ENCODE measurements around the gene MED13L. TPM values are rescaled to one million over a fixed set of nuclear protein-coding genes. Genes with fewer than 3 reads are reported as not detected.

MED13L gene
- total RNA-seq, 1 donor from 2014 or later = 83.0 TPM

DNA sequence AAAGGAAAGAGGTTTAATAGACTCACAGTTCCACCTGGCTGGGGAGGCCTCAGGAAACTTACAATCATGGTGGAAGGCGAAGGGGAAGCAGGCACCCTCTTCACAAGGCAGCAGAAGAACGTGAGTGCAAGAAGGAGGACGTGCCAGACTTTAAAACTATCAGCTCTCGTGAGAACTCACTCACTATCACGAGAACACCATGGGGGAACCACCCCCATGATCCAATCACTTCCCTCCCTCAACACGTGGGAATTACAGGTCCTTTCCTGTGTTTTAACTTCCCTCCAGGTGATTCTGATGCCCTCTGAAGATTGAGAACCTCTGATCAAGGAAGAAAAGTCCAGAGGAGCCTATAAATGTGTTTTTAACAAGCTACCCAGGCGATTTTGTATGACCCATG is 358.7 kb downstream of the MED13L start:
- DNase-seq (ENCODE audit: low read depth) = no peak

DNA sequence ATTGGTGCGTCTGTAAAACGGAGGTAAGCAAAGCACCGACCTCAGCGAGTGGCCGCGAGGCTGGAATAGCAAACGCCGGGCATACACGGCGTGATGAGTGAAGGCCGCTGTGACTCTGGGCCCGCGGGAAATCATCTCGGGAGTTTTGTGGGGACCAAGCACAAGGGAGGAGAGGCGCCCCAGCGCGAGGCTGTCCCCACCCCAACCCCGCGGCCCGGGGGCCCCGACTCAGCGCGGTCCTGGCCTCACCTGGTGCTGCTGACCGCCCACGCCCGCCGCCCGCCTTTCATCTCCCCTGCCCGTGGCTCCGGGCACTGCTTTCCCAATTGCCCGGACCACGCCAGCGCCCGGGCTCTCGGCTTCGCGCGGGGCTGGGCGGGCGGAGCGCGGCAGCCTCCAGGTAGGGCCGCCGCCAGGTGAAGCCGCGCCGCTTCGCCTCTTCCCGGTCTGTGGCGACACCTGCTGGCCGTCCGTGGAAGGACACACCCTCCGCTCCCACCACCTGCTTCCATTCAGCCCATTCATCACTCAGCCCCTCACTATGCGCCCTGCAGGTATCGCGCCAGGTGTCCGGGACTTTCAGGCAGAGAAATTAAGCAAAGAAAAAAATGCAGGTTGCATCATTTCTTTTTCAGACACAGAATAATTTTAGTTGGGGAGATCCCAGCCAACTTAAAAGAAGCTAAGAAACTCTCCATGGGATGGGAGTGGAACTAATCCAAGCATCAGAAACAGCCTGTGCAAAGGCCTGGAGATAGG is 360.4 kb downstream of the MED13L start:
- DNase-seq (ENCODE audit: low read depth) = peak; percentile 21

DNA sequence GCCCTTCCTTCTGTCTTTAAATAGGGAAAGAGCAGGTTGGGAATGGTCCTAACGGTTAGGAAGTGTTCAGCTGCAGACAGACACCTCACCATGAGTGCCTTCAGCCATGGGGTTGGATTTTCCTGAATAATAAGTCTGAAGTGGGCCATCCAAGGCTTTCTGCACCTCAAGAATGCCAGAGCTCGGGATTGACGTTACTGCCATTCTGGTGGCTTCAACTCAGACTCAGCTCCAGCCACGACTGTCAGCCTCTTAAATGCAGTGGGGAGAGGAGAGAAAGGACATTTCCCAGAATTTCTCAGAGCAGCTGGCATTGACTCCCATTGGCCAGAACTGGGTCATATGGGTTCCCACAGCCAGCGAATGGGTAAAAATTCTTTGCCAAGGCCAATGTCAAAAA is 363.4 kb downstream of the MED13L start:
- no peak for DNase-seq (ENCODE audit: low read depth)

DNA sequence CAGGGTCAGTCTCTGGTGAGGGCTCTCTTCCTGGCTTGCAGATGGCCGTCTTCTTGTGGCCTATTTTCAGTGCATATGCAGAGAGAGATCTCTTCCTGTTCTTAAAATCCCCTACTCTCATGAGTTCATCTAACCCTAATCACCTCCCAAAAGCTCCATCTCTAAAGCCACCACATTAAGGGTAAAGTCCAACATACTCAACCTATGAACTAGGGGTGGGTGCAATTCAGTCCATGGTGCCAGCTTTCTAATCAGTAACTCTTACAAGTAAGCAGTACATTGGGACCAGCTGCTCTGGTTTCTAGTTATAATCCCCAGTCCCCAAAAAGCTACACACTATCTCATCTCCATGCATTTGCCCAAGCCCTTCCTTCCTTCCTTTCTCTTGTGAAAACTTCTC is 365.1 kb downstream of the MED13L start:
- no peak for DNase-seq (ENCODE audit: low read depth)

DNA sequence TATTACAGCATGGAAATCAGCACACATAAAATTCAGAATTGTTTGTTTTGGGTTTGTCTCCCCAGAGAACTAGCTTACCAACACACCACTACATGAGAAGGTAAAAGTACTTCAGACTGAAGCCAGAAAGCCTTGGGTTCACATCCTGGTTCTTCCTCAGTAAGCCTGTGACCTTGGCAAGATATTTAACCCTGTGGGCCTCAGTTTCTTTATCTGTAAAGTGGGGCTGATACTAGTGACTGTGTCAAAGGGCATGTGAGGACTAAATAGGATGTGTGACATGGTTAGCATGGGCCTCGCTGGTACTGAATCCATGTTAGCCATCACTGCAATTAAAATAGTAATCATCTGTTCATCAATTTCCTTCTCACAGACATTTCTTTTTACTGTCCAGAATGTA is 366.1 kb downstream of the MED13L start:
- no peak for DNase-seq (ENCODE audit: low read depth)

DNA sequence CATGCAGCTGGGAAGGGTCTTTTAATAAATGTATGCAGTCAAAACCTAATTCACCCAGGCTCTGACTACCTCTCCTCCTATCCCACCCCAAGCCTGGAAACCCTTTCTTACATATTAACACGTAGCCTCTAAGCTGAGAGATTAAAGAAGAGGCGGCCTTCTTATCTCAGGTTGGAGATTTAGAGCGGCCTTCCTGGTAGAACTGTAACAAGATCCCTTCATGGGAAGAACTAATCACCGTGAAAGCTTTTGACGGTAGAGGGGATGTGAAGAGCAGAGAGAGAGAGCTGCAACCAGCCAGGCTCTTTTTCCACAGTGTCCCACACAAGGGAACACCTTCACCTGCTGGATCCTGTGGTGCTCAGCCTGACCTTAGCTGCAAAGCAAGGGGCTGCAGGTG is 367.4 kb downstream of the MED13L start:
- DNase-seq (ENCODE audit: low read depth) = no peak

MicroRNAs encoded within 50 kb of the gene (microRNA counts, 767-probe panel; counts per million panel counts)
- not detected for microRNA hsa-miR-620

Small RNAs within 50 kb of the gene (microRNA-seq; reads per million reads assigned to microRNA genes)
- not detected for gene MIR620
